HCT116 (cell line): ENCODE measurements around the gene CYP26B1.
A peak's percentile ranks its signal among the peaks of the same experiment; 100 is the strongest.

Source experiments
- ATF3 ChIP-seq: IDR thresholded peaks from 2 replicates; pipeline ENCODE4 v1.6.1; 2012
- CBX3 ChIP-seq: IDR thresholded peaks from 2 replicates; pipeline ENCODE4 v1.6.1; 2012; ENCODE audit warnings: low read depth
- CTCF ChIP-seq, 3 experiments: fragments of 200-600 bp in 1 of 3; sonication (generic) in 1 of 3; IDR thresholded peaks in 2 of 3; conservative IDR thresholded peaks in 1 of 3; 2 replicates each; pipeline ENCODE4 v1.5.1; 2012 to 2017; ENCODE audit warnings: low read depth in 2 of 3, low read length in 2 of 3, antibody characterized with exemption in 1 of 3, borderline replicate concordance in 1 of 3, control low read depth in 1 of 3, mild to moderate bottlenecking in 1 of 3, mixed read lengths in 1 of 3, mixed run types in 1 of 3, moderate library complexity in 1 of 3; ENCODE audit not compliant: insufficient read depth in 1 of 3
- EGR1 ChIP-seq: IDR thresholded peaks from 2 replicates; pipeline ENCODE4 v1.6.1; 2012; ENCODE audit warnings: low read depth
- EZH2 ChIP-seq: fragments of 200-600 bp; sonication (generic); IDR thresholded peaks from 2 replicates; pipeline ENCODE4 v1.6.1; 2017; ENCODE audit warnings: antibody characterized with exemption, mixed run types
- EZH2phosphoT487 ChIP-seq: fragments of 200-600 bp; IDR thresholded peaks from 2 replicates; pipeline ENCODE4 v1.6.1; 2018; ENCODE audit warnings: antibody characterized with exemption, borderline replicate concordance
- JUND ChIP-seq: IDR thresholded peaks from 2 replicates; pipeline ENCODE4 v1.6.1; 2012
- MAX ChIP-seq: IDR thresholded peaks from 2 replicates; pipeline ENCODE4 v1.6.1; 2012
- POLR2A ChIP-seq: IDR thresholded peaks from 2 replicates; pipeline ENCODE4 v1.7.0; 2011; ENCODE audit warnings: borderline replicate concordance; ENCODE audit not compliant: insufficient read depth, insufficient read length; ENCODE audit errors: extremely low read depth
- POLR2AphosphoS5 ChIP-seq: IDR thresholded peaks from 2 replicates; pipeline ENCODE4 v1.6.1; 2011; ENCODE audit warnings: mild to moderate bottlenecking, low read depth, low read length, moderate library complexity
- RAD21 ChIP-seq: IDR thresholded peaks from 2 replicates; pipeline ENCODE4 v1.6.1; 2012; ENCODE audit warnings: low read depth, mild to moderate bottlenecking
- REST ChIP-seq: IDR thresholded peaks from 2 replicates; pipeline ENCODE4 v1.6.1; 2012; ENCODE audit warnings: low read depth
- SIN3A ChIP-seq: IDR thresholded peaks from 2 replicates; pipeline ENCODE4 v1.6.1; 2012; ENCODE audit warnings: low read depth
- ZBTB33 ChIP-seq: IDR thresholded peaks from 2 replicates; pipeline ENCODE4 v1.6.1; 2011; ENCODE audit warnings: mild to moderate bottlenecking, low read length, moderate library complexity; ENCODE audit not compliant: insufficient replicate concordance; ENCODE audit errors: extremely low read depth

- TF ChIP-seq CTCF (IDR thresholded peaks at IDR 0.05 in 2 of 3, conservative IDR thresholded peaks at IDR 0.05 in 1 of 3; ENCODE audit: borderline replicate concordance in 1 of 3, insufficient read depth in 1 of 3, low read depth in 2 of 3, low read length in 2 of 3) (peak; percentile 96 to 98 (median 98)), POLR2A (no peak), POLR2AphosphoS5 (no peak), REST (no peak), EZH2 (no peak), EGR1 (no peak), MAX (no peak), SIN3A (no peak), ZBTB33 (no peak), ATF3 (no peak), CBX3 (no peak), RAD21 (peak; percentile 74), JUND (no peak), EZH2phosphoT487 (no peak)
Measured at GRCh38 chr2:72137498-72138010, 10.1 kb downstream of the CYP26B1 start.
